Activated T-cell treated with anti-CD3 and anti-CD28 coated beads, Interleukin-2, amount 50 U/mL, for 1 hour (primary cell): ENCODE measurements around the gene ZNF695.
"Not testable (repeated sequence)": the region's sequence is repeated elsewhere in the genome, so short reads cannot be mapped to it uniquely, and the experiment has no call there.

ENCODE experiments used
- DNase-seq: peaks from one replicate; pipeline ENCODE4 v3.0.0-alpha.2; 2020

Gene ZNF695

GRCh38 chr1:247007511-247008405, at the start of gene ZNF695:
TSS of gene ZNF695 (minus strand) at chr1:247008057. CDS start at chr1:247007908, 149 bp downstream.
- DNase-seq = peak; percentile 36

GRCh38 chr1:247056071-247056470, 48.2 kb upstream of the ZNF695 start:
- DNase-seq = no peak

- DNase-seq = no peak
Observed at GRCh38 chr1:247054992-247055415, 47.1 kb upstream of the ZNF695 start.

- DNase-seq = no peak
Observed at GRCh38 chr1:247047702-247048101, 39.8 kb upstream of the ZNF695 start.

GRCh38 chr1:247047260-247047659, 39.4 kb upstream of the ZNF695 start:
- DNase-seq = no peak

GRCh38 chr1:247043406-247043805, 35.5 kb upstream of the ZNF695 start:
- DNase-seq = no peak

GRCh38 chr1:247037511-247038320, 29.9 kb upstream of the ZNF695 start:
- DNase-seq = no peak

GRCh38 chr1:247032306-247032705, 24.4 kb upstream of the ZNF695 start:
- not testable (repeated sequence) for DNase-seq

GRCh38 chr1:247024658-247025057, 16.8 kb upstream of the ZNF695 start:
- not testable (repeated sequence) for DNase-seq

- DNase-seq = no peak
Observed at GRCh38 chr1:247013391-247013790, 5.5 kb upstream of the ZNF695 start.

- no peak for DNase-seq
Observed at GRCh38 chr1:247008406-247008799, 546 bp upstream of the ZNF695 start.

GRCh38 chr1:247004081-247004480, 3.8 kb downstream of the ZNF695 start:
- DNase-seq = not testable (repeated sequence)

- DNase-seq = no peak
Observed at GRCh38 chr1:246989901-246990300, 18.0 kb downstream of the ZNF695 start.

- no peak for DNase-seq
Observed at GRCh38 chr1:246988316-246988715, 19.5 kb downstream of the ZNF695 start.

GRCh38 chr1:246987083-246987690, 20.7 kb downstream of the ZNF695 start:
- no peak for DNase-seq

- no peak for DNase-seq
Observed at GRCh38 chr1:246978785-246979184, 29.1 kb downstream of the ZNF695 start.

GRCh38 chr1:246978281-246978680, 29.6 kb downstream of the ZNF695 start:
- DNase-seq = no peak

GRCh38 chr1:246971969-246972368, 35.9 kb downstream of the ZNF695 start:
- DNase-seq = no peak

- DNase-seq = peak; percentile 44
Observed at GRCh38 chr1:246971090-246971721, 36.7 kb downstream of the ZNF695 start.

GRCh38 chr1:246969621-246970020, 38.2 kb downstream of the ZNF695 start:
- DNase-seq = no peak

GRCh38 chr1:246966502-246966901, 41.4 kb downstream of the ZNF695 start:
- DNase-seq = no peak

- DNase-seq = no peak
Observed at GRCh38 chr1:246959944-246960693, 47.7 kb downstream of the ZNF695 start.
